GM12864 (cell line): ENCODE data around the gene MYO16.
A peak's percentile ranks its signal among the peaks of the same experiment; 100 is the strongest.

ENCODE experiments used
- DNase-seq: peaks from one replicate; pipeline ENCODE4 v3.0.0-alpha.2; 2011; ENCODE audit warnings: low read depth
- H3K4me3 ChIP-seq: 2 replicates; pipeline ENCODE4 v1.5.1; 2011; ENCODE audit warnings: mild to moderate bottlenecking, low read depth, low read length, control low read depth
- CTCF ChIP-seq: IDR thresholded peaks from 2 replicates; pipeline ENCODE4 v1.5.1; 2011; ENCODE audit warnings: low read depth, mild to moderate bottlenecking, moderate library complexity, low read length, control low read depth, inconsistent platforms; ENCODE audit errors: missing control alignments

The MYO16 gene

GRCh38 chr13:109123971-109124370, 494.6 kb downstream of the MYO16 start:
- TF ChIP-seq CTCF, result no peak
- no peak overlapping the region for H3K4me3 ChIP-seq
- DNase-seq, result no peak

- H3K4me3 ChIP-seq, result no peak overlapping the region
- no peak for TF ChIP-seq CTCF
- DNase-seq, result no peak
Measured at GRCh38 chr13:109126178-109126577, 496.8 kb downstream of the MYO16 start.

GRCh38 chr13:109126891-109127641, 497.7 kb downstream of the MYO16 start:
- DNase-seq, result no peak
- H3K4me3 ChIP-seq, result no peak overlapping the region
- no peak for TF ChIP-seq CTCF

GRCh38 chr13:109128121-109128520, 498.7 kb downstream of the MYO16 start:
- no peak for TF ChIP-seq CTCF
- no peak overlapping the region for H3K4me3 ChIP-seq
- DNase-seq, result no peak

- no peak overlapping the region for H3K4me3 ChIP-seq
- no peak for TF ChIP-seq CTCF
- DNase-seq, result no peak
Measured at GRCh38 chr13:109130093-109130835, 500.9 kb downstream of the MYO16 start.

GRCh38 chr13:109131698-109132257, 502.4 kb downstream of the MYO16 start:
- DNase-seq, result peak; percentile 25
- H3K4me3 ChIP-seq, result no peak overlapping the region

More at GRCh38 chr13:109131698-109132257, 502.4 kb downstream of the MYO16 start:
- no peak for TF ChIP-seq CTCF
